HUDEP-2 (cell line): Measurements from ENCODE around the gene HMGXB3.

Experiments
- DNase-seq, 76 experiments: peaks; one replicate each; lab custom pipeline; 2025; ENCODE audit not compliant: unreplicated experiment in 76 of 76; lab: John Stamatoyannopoulos, UW

Gene HMGXB3

GRCh38 chr5:150065346-150065745 is 64.8 kb downstream of the HMGXB3 start:
- DNase-seq, result no peak

- no peak for DNase-seq
Observed at GRCh38 chr5:150065886-150066285, 65.3 kb downstream of the HMGXB3 start.

- no peak for DNase-seq
Observed at GRCh38 chr5:150066436-150066835, 65.9 kb downstream of the HMGXB3 start.

- no peak for DNase-seq
Observed at GRCh38 chr5:150066901-150067396, 66.4 kb downstream of the HMGXB3 start.

- DNase-seq, result no peak
Observed at GRCh38 chr5:150067405-150067960, 66.9 kb downstream of the HMGXB3 start.

GRCh38 chr5:150068071-150068470 is 67.5 kb downstream of the HMGXB3 start:
- DNase-seq, result no peak

GRCh38 chr5:150068472-150068871 is 67.9 kb downstream of the HMGXB3 start:
- no peak for DNase-seq

- DNase-seq, result no peak
Observed at GRCh38 chr5:150068961-150069645, 68.6 kb downstream of the HMGXB3 start.

- DNase-seq, result no peak
Observed at GRCh38 chr5:150069672-150070627, 69.4 kb downstream of the HMGXB3 start.

GRCh38 chr5:150070821-150071220 is 70.3 kb downstream of the HMGXB3 start:
- DNase-seq, result no peak

- DNase-seq, result no peak
Observed at GRCh38 chr5:150073086-150073625, 72.6 kb downstream of the HMGXB3 start.

GRCh38 chr5:150073677-150074076 is 73.1 kb downstream of the HMGXB3 start:
- DNase-seq, result no peak

- DNase-seq, result no peak
Observed at GRCh38 chr5:150075233-150075632, 74.7 kb downstream of the HMGXB3 start.

- no peak for DNase-seq
Observed at GRCh38 chr5:150075806-150076205, 75.3 kb downstream of the HMGXB3 start.

GRCh38 chr5:150077060-150077459 is 76.5 kb downstream of the HMGXB3 start:
- DNase-seq, result no peak

GRCh38 chr5:150077996-150078801 is 77.7 kb downstream of the HMGXB3 start:
- DNase-seq, result no peak

- DNase-seq, result no peak
Observed at GRCh38 chr5:150078802-150079689, 78.5 kb downstream of the HMGXB3 start.

- DNase-seq, result no peak
Observed at GRCh38 chr5:150079909-150080461, 79.4 kb downstream of the HMGXB3 start.
